Lower lobe of right lung (tissue), 2 donors: Measurements from ENCODE around the gene CCT5. TPM values are rescaled to one million over a fixed set of nuclear protein-coding genes. Genes with fewer than 3 reads are reported as not detected.

Experiments used
- ATAC-seq, 2 donors: fragments of 200-7000 bp; cut with Tn5 transposase; one replicate each; pipeline ENCODE4 v1.9.1; 2020 to 2022; ENCODE audit warnings: mild to moderate bottlenecking in 2 of 2, moderate library complexity in 2 of 2
- DNase-seq: peaks from one replicate; pipeline ENCODE4 v3.0.0-alpha.2; 2020
- H3K27ac ChIP-seq: fragments of 200-600 bp; one replicate; pipeline ENCODE4 v1.8.0; 2022
- H3K27me3 ChIP-seq: fragments of 200-600 bp; one replicate; pipeline ENCODE4 v1.8.0; 2022; ENCODE audit warnings: low read depth
- H3K36me3 ChIP-seq: fragments of 200-600 bp; one replicate; pipeline ENCODE4 v1.8.0; 2022; ENCODE audit warnings: mild to moderate bottlenecking
- H3K4me1 ChIP-seq: fragments of 200-600 bp; one replicate; pipeline ENCODE4 v1.8.0; 2022
- H3K4me3 ChIP-seq: fragments of 200-600 bp; one replicate; pipeline ENCODE4 v1.8.0; 2022; ENCODE audit warnings: mild to moderate bottlenecking
- H3K9me3 ChIP-seq: fragments of 200-600 bp; one replicate; pipeline ENCODE4 v1.8.0; 2022
- CTCF ChIP-seq: fragments of 200-600 bp; IDR thresholded peaks from one replicate; pipeline ENCODE4 v1.8.0; 2022; ENCODE audit warnings: antibody characterized with exemption, mild to moderate bottlenecking
- intact Hi-C: fragments of 100-400 bp; cut with DNase I; formaldehyde crosslinking; loops from one replicate; pipeline ENCODE4 v1.11.0; 2022
- total RNA-seq: library from RNA; stranded (reverse); fragmentation: NEBNext Ultra II Directional; extraction: Animal tissue kit (Norgen Biotek cat#: 25700); gene quantifications from one replicate; pipeline ENCODE4 v1.2.1, GENCODE V29; 2021
- donor health status: DM: no; HTN: yes; CAD: no; lungs with severe emphysema.

CCT5 gene
- total RNA-seq, 1 donor from 2014 or later: 116 TPM

GRCh38 chr5:10290438-10290837 is 40.4 kb downstream of the CCT5 start:
- no peaks in the 10 kb centered on the region for H3K9me3 ChIP-seq
- peaks cover 3% of the 10 kb centered on the region for H3K36me3 ChIP-seq
- no peak for TF ChIP-seq CTCF
- no peak for ATAC-seq
- no peak for DNase-seq
- H3K27ac ChIP-seq: no peak overlapping the region
- H3K4me3 ChIP-seq: no peak overlapping the region
- intact Hi-C loops: no loop called here
- H3K4me1 ChIP-seq: peaks cover 12% of the 10 kb centered on the region
- H3K27me3 ChIP-seq: no peaks in the 10 kb centered on the region

- Histone ChIP-seq H3K4me3 (no peak overlapping the region), H3K4me1 (peaks cover 12% of the 10 kb centered on the region), H3K27ac (no peak overlapping the region), H3K27me3 (no peaks in the 10 kb centered on the region), H3K36me3 (peaks cover 3% of the 10 kb centered on the region), H3K9me3 (no peaks in the 10 kb centered on the region)
- TF ChIP-seq CTCF: no peak
- intact Hi-C loops: no loop called here
- no peak for ATAC-seq
- DNase-seq: no peak
These were observed 41.7 kb downstream of the CCT5 start for GRCh38 chr5:10291692-10292339.

GRCh38 chr5:10293907-10294662 is 44.0 kb downstream of the CCT5 start:
- H3K27ac ChIP-seq: no peak overlapping the region
- no peaks in the 10 kb centered on the region for H3K9me3 ChIP-seq
- H3K27me3 ChIP-seq: no peaks in the 10 kb centered on the region
- intact Hi-C loops: no loop called here
- no peak overlapping the region for H3K4me3 ChIP-seq
- no peak for TF ChIP-seq CTCF
- ATAC-seq (no peak), DNase-seq (no peak)
- H3K4me1 ChIP-seq: peaks cover 2% of the 10 kb centered on the region
- no peaks in the 10 kb centered on the region for H3K36me3 ChIP-seq

- Histone ChIP-seq H3K27me3 (no peaks in the 10 kb centered on the region), H3K4me3 (no peak overlapping the region), H3K4me1 (no peaks in the 10 kb centered on the region), H3K9me3 (no peaks in the 10 kb centered on the region), H3K36me3 (no peaks in the 10 kb centered on the region), H3K27ac (no peak overlapping the region)
- ATAC-seq (no peak), DNase-seq (no peak)
- intact Hi-C loops: no loop called here
- TF ChIP-seq CTCF: no peak
These were observed 45.7 kb downstream of the CCT5 start for GRCh38 chr5:10295619-10296326.

GRCh38 chr5:10297646-10298204 is 47.6 kb downstream of the CCT5 start:
- Histone ChIP-seq H3K27ac (no peak overlapping the region), H3K4me3 (no peak overlapping the region), H3K27me3 (no peaks in the 10 kb centered on the region), H3K9me3 (no peaks in the 10 kb centered on the region), H3K4me1 (no peaks in the 10 kb centered on the region), H3K36me3 (no peaks in the 10 kb centered on the region)
- TF ChIP-seq CTCF: no peak
- ATAC-seq (no peak), DNase-seq (no peak)
- intact Hi-C loops: no loop called here
